VCaP (cell line): ENCODE data around the gene EML3.
"Not testable (repeated sequence)": the region's sequence is repeated elsewhere in the genome, so short reads cannot be mapped to it uniquely, and the experiment has no call there.

Source experiments
- H3K27ac ChIP-seq: fragments of 450-650 bp; 2 replicates; pipeline ENCODE4 v1.5.1; 2017
- TF ChIP-seq, protein P1 (sequence below): fragments of 450-650 bp; conservative IDR thresholded peaks from 2 replicates; pipeline ENCODE4 v1.5.1; 2017; ENCODE audit warnings: mild to moderate bottlenecking, moderate library complexity

Gene EML3, protein sequence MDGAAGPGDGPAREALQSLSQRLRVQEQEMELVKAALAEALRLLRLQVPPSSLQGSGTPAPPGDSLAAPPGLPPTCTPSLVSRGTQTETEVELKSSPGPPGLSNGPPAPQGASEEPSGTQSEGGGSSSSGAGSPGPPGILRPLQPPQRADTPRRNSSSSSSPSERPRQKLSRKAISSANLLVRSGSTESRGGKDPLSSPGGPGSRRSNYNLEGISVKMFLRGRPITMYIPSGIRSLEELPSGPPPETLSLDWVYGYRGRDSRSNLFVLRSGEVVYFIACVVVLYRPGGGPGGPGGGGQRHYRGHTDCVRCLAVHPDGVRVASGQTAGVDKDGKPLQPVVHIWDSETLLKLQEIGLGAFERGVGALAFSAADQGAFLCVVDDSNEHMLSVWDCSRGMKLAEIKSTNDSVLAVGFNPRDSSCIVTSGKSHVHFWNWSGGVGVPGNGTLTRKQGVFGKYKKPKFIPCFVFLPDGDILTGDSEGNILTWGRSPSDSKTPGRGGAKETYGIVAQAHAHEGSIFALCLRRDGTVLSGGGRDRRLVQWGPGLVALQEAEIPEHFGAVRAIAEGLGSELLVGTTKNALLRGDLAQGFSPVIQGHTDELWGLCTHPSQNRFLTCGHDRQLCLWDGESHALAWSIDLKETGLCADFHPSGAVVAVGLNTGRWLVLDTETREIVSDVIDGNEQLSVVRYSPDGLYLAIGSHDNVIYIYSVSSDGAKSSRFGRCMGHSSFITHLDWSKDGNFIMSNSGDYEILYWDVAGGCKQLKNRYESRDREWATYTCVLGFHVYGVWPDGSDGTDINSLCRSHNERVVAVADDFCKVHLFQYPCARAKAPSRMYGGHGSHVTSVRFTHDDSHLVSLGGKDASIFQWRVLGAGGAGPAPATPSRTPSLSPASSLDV

DNA sequence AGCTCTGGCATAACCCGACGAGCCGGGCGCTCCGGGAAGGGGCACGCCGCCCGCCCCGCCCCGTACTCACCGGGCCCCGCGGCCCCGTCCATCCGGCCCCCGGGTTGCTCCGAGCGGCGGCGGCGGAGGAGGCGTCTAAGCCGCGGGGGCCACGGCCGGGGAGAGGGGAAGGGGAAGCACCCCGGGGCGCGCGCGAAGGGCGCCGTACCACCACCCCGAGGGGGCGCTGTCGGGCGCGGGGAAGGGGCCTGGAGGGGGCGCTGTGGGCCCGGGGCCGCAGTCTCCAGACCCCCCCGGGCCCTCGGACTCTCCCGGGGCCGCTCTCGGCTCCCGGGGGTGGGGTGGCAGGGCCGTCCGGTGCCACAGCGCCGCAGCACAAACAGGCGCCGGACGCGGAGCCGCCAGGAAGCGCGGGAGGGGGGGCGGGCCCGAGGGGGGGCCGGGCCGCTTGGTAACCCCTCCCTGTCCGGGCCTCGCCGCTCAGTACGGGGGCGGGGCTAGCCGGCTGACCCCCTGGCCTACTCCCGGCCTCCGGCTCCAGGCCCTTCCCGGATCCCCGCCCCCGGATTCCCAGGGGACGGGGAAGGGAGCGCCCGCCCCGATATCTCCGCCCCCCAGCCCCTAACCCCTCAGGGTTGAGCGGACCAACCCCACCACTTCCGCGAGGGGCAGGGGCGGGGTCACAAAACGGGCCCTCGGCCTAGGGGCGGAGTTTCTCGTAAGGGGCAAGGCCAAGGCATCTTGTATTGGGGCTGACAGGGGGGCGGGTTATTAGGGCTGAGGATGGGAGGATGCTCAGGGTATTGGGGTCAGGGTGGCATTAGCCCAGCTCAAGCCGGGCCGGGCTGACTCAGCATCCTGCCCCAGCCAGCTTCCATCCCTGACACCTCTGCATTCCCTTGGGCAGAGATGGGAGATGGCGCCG, at the start of gene EML3, which contains the start of gene ROM1:
Gene EML3, minus strand, starts transcription at position 410 of the 925 bp plus-strand sequence. Its CDS starts 318 bp downstream, at position 92.
Gene ROM1, plus strand, starts transcription at position 892 of the 925 bp plus-strand sequence. Its CDS starts 25 bp downstream, at position 917.
- peak within 1 kb of the TSS; percentile 87 for H3K27ac ChIP-seq
- TF ChIP-seq, protein P1, sequence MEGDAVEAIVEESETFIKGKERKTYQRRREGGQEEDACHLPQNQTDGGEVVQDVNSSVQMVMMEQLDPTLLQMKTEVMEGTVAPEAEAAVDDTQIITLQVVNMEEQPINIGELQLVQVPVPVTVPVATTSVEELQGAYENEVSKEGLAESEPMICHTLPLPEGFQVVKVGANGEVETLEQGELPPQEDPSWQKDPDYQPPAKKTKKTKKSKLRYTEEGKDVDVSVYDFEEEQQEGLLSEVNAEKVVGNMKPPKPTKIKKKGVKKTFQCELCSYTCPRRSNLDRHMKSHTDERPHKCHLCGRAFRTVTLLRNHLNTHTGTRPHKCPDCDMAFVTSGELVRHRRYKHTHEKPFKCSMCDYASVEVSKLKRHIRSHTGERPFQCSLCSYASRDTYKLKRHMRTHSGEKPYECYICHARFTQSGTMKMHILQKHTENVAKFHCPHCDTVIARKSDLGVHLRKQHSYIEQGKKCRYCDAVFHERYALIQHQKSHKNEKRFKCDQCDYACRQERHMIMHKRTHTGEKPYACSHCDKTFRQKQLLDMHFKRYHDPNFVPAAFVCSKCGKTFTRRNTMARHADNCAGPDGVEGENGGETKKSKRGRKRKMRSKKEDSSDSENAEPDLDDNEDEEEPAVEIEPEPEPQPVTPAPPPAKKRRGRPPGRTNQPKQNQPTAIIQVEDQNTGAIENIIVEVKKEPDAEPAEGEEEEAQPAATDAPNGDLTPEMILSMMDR = peak; percentile 91

DNA sequence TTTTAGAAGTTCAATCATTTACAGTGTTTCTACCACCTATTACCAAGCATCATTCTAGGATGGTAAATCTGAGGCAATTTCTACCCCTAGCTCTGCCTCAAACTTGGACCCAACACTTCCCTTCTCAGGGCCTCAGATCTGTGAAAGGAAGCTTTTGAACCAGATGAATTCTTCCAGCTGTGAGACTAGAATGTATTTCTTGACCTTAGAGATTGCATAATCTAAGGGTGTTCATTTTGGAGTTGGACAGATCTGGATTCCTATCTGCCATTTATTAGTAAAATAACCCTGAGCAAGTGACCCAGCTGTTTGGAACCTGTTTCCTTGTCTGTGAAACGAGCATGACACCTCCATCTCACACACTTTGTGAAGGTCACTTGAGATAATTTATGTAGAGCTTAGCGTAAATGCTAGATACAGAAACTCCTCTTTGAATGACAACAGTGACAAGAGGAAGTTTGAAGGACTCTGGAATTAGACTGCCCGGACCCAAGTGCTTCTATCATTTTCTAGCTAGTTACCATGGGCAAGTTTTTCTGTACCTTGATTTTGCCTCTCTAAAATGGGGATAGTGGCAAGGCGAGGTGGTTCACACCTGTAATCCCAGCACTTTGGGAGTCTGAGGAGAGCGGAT, 44.3 kb upstream of the EML3 start:
- TF ChIP-seq, protein P1 = no peak
- no peak overlapping the region for H3K27ac ChIP-seq

- TF ChIP-seq, protein P1 = no peak
- peak overlapping the region; percentile 88 for H3K27ac ChIP-seq
These were observed 41.7 kb upstream of the EML3 start for GRCh38 chr11:62654297-62654696.

- peak overlapping the region; percentile 88 for H3K27ac ChIP-seq
These were observed 39.8 kb upstream of the EML3 start for GRCh38 chr11:62652161-62653006.

DNA sequence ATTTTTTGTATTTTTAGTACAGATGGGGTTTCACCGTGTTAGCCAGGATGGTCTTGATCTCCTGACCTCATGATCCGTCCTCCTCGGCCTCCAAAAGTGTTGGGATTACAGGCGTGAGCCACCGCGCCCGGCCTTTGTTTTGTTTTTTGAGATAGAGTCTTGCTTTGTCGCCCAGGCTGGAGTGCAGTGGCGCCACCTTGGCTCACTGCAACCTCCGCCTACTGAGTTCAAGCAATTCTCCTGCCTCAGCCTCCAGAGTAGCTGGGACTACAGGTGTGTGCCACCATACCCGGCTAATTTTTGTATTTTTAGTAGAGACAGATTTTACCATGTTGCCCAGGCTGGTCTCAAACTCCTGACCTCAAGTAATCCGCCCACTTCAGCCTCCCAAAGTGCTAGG, 37.7 kb upstream of the EML3 start:
- H3K27ac ChIP-seq = not testable (repeated sequence)

More at GRCh38 chr11:62652161-62653006, 39.8 kb upstream of the EML3 start:
- TF ChIP-seq, protein P1 = no peak

DNA sequence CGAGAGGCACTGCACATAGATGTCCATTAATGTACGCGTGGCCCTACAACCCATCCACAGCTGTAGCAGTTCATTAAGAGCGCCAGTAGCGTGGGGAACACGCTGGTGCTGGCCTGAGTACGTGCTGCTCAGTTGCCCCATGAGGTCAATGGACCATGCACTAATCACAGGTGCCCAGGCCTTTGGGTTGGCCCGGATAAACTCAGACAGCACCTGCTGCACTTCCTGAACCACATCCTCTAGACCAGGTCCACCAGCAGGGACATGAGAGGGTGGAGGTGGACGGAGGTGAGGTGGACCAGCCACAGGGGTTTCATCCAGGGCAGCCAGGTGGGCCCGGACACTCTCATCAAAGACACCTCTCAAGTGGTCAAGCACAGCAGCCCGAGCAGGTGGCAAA, 36.9 kb upstream of the EML3 start:
- TF ChIP-seq, protein P1 = no peak

More for the DNA sequence above, 36.9 kb upstream of the EML3 start:
- H3K27ac ChIP-seq = no peak overlapping the region
